Muscle of arm (tissue), 12 donors: ENCODE results near the gene SUN1. TPM values are rescaled to one million over a fixed set of nuclear protein-coding genes. Genes with fewer than 3 reads are reported as not detected.

Experiments used
- DNase-seq: peaks from one replicate; pipeline ENCODE4 v3.0.0-alpha.2; 2013
- polyA plus RNA-seq, 12 donors: library from polyadenylated mRNA; unstranded; fragments of 120-200 nt; gene quantifications; one replicate each; pipeline ENCODE4 v1.2.1, GENCODE V29; 2013; ENCODE audit not compliant: insufficient read length in 12 of 12

SUN1 gene
- polyA plus RNA-seq, 12 donors: 142 to 253 (median 208) TPM; not detected in 1

DNA sequence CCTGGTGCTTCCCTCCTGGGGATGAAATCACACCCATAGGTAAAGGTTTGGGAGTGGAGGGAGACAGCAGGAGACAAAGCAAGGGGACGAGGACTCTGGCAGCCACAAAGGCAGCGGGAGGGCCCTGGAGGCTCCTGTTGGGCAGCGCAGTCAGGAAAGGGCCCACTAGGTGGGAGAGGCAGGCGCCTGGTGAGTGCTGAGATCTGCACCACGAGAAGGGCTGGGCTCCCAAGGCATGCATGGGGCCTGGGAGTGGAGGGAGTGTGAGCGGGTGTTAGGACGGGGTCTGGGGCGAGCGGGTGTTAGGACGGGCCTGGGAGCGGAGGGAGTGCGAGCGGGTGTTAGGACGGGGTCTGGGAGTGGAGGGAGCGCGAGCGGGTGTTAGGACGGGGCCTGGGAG lies 57.1 kb downstream of the SUN1 start:
- no peak for DNase-seq

- no peak for DNase-seq
These were observed 58.6 kb downstream of the SUN1 start for GRCh38 chr7:890868-891267.

- DNase-seq: no peak
These were observed 59.0 kb downstream of the SUN1 start for GRCh38 chr7:891291-891690.

GRCh38 chr7:891805-892204 lies 59.5 kb downstream of the SUN1 start:
- DNase-seq: no peak

- DNase-seq: no peak
These were observed 60.6 kb downstream of the SUN1 start for GRCh38 chr7:892648-893593.

GRCh38 chr7:893686-894085 lies 61.4 kb downstream of the SUN1 start:
- no peak for DNase-seq

DNA sequence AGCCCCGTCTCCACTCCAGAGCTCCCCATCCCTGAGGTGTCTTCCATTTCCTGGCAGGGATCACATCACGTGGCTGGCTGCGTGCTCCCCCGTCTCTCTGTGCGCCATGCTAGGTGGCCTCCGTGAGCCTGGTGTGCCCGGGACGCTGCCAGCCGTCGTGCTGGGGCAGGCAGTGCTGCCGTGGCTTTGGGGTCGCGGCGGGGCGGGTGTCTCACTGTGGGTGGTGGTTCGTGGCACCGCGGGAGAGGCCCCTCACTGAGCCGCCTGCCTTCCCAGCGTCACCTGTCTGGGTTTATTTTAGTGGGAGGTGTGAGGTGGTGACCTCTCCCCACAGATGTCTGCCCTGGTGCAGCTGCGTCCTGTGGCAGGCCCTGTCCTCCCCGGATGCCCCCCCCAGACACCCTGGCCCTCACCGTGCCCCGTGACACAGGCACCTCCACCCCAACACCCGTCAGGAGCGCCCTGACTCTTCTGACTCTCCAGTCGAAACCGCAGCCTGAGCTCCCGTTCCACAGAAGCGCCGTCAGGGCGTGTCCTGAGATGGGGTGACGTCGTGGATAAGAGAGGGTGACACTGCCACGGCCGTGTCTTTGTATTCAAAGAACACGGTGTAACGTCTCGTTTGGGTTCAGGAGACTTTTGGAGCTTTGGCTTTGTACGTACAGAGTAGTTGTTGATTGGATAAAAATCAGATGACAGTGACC lies 62.0 kb downstream of the SUN1 start:
- no peak for DNase-seq

DNA sequence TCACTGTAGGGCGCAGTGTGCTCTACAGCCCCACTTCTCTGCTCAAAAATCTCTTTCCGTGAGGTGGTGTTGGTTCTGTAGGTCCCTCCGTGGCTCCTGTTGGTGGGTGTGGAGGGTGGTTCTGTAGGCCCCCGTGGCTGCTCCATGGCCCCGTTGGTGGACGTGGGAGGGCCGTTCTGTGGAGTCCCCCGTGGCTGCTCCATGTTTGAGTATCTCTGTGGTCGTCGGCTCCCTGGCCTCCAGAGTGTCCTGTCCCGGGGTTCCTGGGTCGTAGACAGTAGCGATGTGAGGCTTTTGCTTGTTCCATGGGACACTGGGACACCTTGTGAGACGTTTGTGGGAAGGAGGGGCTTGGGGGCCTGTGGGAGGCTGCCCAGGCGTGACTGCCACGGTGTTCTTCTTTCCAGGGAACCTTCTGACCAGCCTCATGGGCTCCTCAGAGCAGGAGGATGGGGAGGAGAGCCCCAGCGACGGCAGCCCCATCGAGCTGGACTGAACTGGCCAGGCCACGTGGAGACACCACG lies 62.7 kb downstream of the SUN1 start:
- no peak for DNase-seq

- DNase-seq: no peak
These were observed 63.3 kb downstream of the SUN1 start for GRCh38 chr7:895451-896052.

GRCh38 chr7:896346-897075 lies 64.2 kb downstream of the SUN1 start:
- DNase-seq: no peak

DNA sequence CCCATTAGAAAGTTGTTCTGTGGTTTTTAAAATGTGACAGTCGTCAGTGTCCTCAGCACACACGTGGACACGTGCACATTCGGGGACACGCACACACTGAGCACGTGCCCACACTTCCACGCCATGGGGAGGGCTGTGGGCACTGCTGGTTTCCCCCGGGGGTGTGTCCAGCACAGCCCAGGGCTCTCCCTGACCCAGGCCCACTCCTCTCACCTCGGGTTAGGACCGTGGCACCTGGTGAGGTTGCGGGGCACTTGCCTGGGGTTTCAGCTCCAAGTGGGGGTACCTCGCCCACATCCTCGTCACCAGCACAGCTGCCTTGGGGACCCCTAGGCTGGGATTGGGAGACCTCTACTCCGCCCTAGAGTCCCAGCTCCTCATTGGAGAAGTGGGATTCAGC lies 64.8 kb downstream of the SUN1 start:
- DNase-seq: no peak

GRCh38 chr7:897771-898376 lies 65.6 kb downstream of the SUN1 start:
- DNase-seq: peak; percentile 51

DNA sequence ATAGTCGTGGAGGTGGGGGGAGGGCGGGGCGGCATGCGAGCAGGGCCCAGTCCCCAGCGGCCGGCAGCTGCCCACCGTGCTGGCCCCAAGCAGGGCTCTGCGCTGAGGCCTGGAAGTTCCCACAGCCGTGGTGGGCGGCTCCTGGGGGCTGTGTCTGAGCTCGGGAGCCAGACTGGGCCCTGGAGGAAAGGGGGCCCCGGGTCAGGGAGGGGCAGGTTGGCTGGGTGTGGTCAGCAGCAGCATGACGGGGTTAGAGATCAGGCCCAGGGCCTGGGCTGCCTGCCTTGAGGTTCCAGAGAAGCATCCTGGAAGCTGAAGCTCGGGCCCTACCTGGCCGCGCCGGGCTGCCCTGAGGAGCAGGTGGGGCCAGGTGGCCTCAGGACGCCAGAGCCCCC lies 66.2 kb downstream of the SUN1 start:
- no peak for DNase-seq

GRCh38 chr7:898855-899681 lies 66.8 kb downstream of the SUN1 start:
- no peak for DNase-seq

DNA sequence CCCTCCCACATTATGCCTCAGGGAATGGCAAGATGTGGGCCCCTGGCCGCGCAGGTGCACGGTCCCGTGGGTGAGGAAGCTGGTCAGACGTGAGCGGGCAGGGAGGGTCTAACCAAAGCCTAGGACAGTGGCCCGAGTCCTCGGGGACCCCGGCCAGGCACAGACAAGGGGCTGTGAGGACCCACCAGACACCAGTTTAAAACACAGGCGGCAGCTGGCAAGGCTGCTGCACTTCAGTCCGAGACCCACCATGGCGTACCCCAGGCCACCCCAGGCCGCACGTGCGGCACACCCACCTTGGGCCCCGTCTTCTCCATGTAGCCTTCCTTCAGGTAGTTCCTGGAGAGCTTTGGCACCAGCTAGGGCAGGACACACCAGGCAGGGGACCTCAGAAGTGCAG lies 67.5 kb downstream of the SUN1 start:
- no peak for DNase-seq

GRCh38 chr7:900331-901040 lies 68.2 kb downstream of the SUN1 start:
- DNase-seq: no peak

GRCh38 chr7:901041-901387 lies 68.7 kb downstream of the SUN1 start:
- no peak for DNase-seq

- no peak for DNase-seq
These were observed 69.3 kb downstream of the SUN1 start for GRCh38 chr7:901388-902154.

- DNase-seq: no peak
These were observed 70.7 kb downstream of the SUN1 start for GRCh38 chr7:902996-903395.
